Bronchial epithelial cell (primary cell): Measurements from ENCODE around the gene SLC13A5. TPM values are rescaled to one million over a fixed set of nuclear protein-coding genes. Genes with fewer than 3 reads are reported as not detected.
"Not testable (repeated sequence)": the region's sequence is repeated elsewhere in the genome, so short reads cannot be mapped to it uniquely, and the experiment has no call there.

Source experiments
- DNase-seq: peaks from one replicate; pipeline ENCODE4 v3.0.0-alpha.2; 2010; ENCODE audit warnings: low read depth
- FAIRE-seq: peaks from 2 replicates; lab custom pipeline; 2011; peaks lifted over from hg19 to GRCh38; lab: Jason Lieb, UNC
- H3K27me3 ChIP-seq: 2 replicates; pipeline ENCODE4 v1.5.1; 2011; ENCODE audit warnings: low read length; ENCODE audit not compliant: control insufficient read depth, insufficient read depth
- H3K36me3 ChIP-seq: 2 replicates; pipeline ENCODE4 v1.5.1; 2011; ENCODE audit warnings: low read length; ENCODE audit not compliant: control insufficient read depth, insufficient read depth
- H3K4me3 ChIP-seq: 2 replicates; pipeline ENCODE4 v1.5.1; 2011; ENCODE audit warnings: mild to moderate bottlenecking, low read depth, low read length, control low read depth
- CTCF ChIP-seq: IDR thresholded peaks from 2 replicates; pipeline ENCODE4 v1.5.1; 2011; ENCODE audit warnings: mild to moderate bottlenecking, moderate library complexity, low read length, control low read depth, inconsistent platforms; ENCODE audit not compliant: insufficient read depth, severe bottlenecking
- total RNA-seq: library from RNA; depleted of rRNA; stranded (reverse); fragments of >200 nt; gene quantifications from 2 replicates; pipeline ENCODE4 v1.2.1, GENCODE V29; 2014

Gene SLC13A5
- total RNA-seq, 1 donor from 2014 or later, result 0.53 TPM

- FAIRE-seq (no peak), DNase-seq (no peak)
- no peak for TF ChIP-seq CTCF
- no peaks in the 10 kb centered on the region for H3K27me3 ChIP-seq
- no peaks in the 10 kb centered on the region for H3K36me3 ChIP-seq
- H3K4me3 ChIP-seq, result no peak overlapping the region
Measured at GRCh38 chr17:6748617-6749016, 35.4 kb upstream of the SLC13A5 start.

GRCh38 chr17:6746665-6747064 lies 33.5 kb upstream of the SLC13A5 start:
- H3K27me3 ChIP-seq, H3K4me3 ChIP-seq, FAIRE-seq, DNase-seq, H3K36me3 ChIP-seq: not testable (repeated sequence)

GRCh38 chr17:6729531-6729930 lies 16.4 kb upstream of the SLC13A5 start:
- no peak overlapping the region for H3K4me3 ChIP-seq
- FAIRE-seq (no peak), DNase-seq (no peak)
- no peaks in the 10 kb centered on the region for H3K36me3 ChIP-seq
- no peak for TF ChIP-seq CTCF
- no peaks in the 10 kb centered on the region for H3K27me3 ChIP-seq

- no peak overlapping the region for H3K4me3 ChIP-seq
- FAIRE-seq (no peak), DNase-seq (no peak)
- no peak for TF ChIP-seq CTCF
- no peaks in the 10 kb centered on the region for H3K36me3 ChIP-seq
- H3K27me3 ChIP-seq, result no peaks in the 10 kb centered on the region
Measured at GRCh38 chr17:6724009-6724408, 10.8 kb upstream of the SLC13A5 start.

- no peak for TF ChIP-seq CTCF
- H3K27me3 ChIP-seq, result no peaks in the 10 kb centered on the region
- DNase-seq, result no peak
- H3K36me3 ChIP-seq, result no peaks in the 10 kb centered on the region
- H3K4me3 ChIP-seq, result no peak overlapping the region
- no peak for FAIRE-seq
Measured at GRCh38 chr17:6721744-6722143, 8.6 kb upstream of the SLC13A5 start.

GRCh38 chr17:6716736-6717135 lies 3.6 kb upstream of the SLC13A5 start:
- Histone ChIP-seq H3K36me3 (no peaks in the 10 kb centered on the region), H3K27me3 (no peaks in the 10 kb centered on the region), H3K4me3 (no peak overlapping the region)
- no peak for TF ChIP-seq CTCF
- DNase-seq (no peak), FAIRE-seq (no peak)
